ES-I3 (cell line): ENCODE results near the gene PCYT1B.

ENCODE experiments used
- H3K36me3 ChIP-seq: 2 replicates; pipeline ENCODE4 v1.6.1; 2013; ENCODE audit warnings: mild to moderate bottlenecking, low read length, control low read depth, moderate library complexity; ENCODE audit not compliant: insufficient read depth
- H3K4me1 ChIP-seq: 2 replicates; pipeline ENCODE4 v1.6.1; 2013; ENCODE audit warnings: mild to moderate bottlenecking, control low read depth, low read length; ENCODE audit not compliant: insufficient read depth
- H3K9ac ChIP-seq: 2 replicates; pipeline ENCODE4 v1.6.1; 2013; ENCODE audit warnings: low read depth, mild to moderate bottlenecking, low read length, moderate library complexity
- H3K9me3 ChIP-seq: 2 replicates; pipeline ENCODE4 v1.6.1; 2013; ENCODE audit warnings: mild to moderate bottlenecking, low read length, moderate library complexity; ENCODE audit not compliant: control insufficient read depth, insufficient read depth

Gene PCYT1B

DNA sequence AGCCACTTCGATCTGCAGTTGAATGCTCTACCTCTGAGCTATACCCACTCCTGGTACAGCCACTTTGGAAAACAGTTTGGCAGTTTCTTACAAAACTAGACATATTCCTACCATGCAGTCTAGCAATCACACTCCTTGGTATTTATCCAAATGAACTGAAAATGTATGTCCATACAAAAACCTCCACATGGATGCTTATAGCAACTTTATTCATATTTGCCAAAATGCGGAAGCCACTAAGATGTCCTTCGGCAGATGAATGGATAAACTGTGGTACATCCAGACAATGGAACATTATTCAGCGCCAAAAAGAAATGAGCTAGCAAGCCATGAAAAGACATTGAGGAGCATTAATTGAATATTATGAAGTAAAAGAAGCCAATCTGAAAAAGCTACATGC, 45.3 kb downstream of the PCYT1B start:
- H3K36me3 ChIP-seq, result no peaks in the 10 kb centered on the region
- H3K9me3 ChIP-seq, result no peaks in the 10 kb centered on the region
- H3K9ac ChIP-seq, result no peak overlapping the region
- no peaks in the 10 kb centered on the region for H3K4me1 ChIP-seq

DNA sequence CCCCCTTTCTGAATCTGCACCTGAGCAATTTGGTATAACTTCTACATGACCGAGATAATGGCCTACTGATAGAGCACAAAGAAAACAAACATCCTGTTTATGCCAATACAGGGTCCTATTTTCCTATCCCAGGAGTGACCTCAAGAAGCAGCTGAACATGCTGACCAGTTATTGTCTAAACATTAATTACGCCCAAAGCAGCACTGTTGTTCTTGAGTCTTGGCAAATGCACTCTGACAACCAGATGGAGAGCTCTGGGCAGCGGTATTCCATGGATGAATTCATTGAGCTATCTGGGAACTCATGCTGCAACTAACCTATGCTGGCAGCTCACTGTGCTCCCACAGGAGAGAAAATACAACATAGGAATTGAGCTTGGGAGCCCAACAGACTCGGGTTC, 52.6 kb downstream of the PCYT1B start:
- no peaks in the 10 kb centered on the region for H3K36me3 ChIP-seq
- H3K4me1 ChIP-seq, result no peaks in the 10 kb centered on the region
- H3K9ac ChIP-seq, result no peak overlapping the region
- no peaks in the 10 kb centered on the region for H3K9me3 ChIP-seq

DNA sequence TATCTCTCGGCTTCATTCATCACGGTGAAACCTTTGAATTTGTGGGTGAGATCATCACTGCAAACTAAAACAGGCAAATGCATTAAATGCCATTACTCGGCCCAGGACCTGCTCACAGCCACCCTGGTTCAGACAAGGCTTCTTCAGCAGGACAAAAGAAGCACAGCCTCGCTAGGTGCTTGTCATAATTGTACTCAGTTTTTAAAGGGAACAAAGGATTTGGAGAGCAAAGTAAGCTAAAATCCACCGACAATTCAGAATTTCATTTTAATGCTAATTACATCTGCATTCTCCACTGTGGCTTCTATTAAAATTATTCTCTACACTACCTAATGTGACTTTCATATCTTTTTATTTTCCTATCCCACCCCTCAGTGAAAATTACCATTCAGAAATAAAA, 57.0 kb downstream of the PCYT1B start:
- no peaks in the 10 kb centered on the region for H3K36me3 ChIP-seq
- H3K4me1 ChIP-seq, result no peaks in the 10 kb centered on the region
- no peaks in the 10 kb centered on the region for H3K9me3 ChIP-seq
- H3K9ac ChIP-seq, result no peak overlapping the region

- H3K9ac ChIP-seq, result no peak overlapping the region
- no peaks in the 10 kb centered on the region; the same call in 1 of the 2 replicates for H3K36me3 ChIP-seq
- H3K9me3 ChIP-seq, result no peaks in the 10 kb centered on the region
- no peaks in the 10 kb centered on the region for H3K4me1 ChIP-seq
These were observed 70.1 kb downstream of the PCYT1B start for GRCh38 chrX:24577091-24577490.

- Histone ChIP-seq H3K36me3 (no peaks in the 10 kb centered on the region; the same call in 1 of the 2 replicates), H3K9me3 (no peaks in the 10 kb centered on the region), H3K9ac (no peak overlapping the region), H3K4me1 (no peaks in the 10 kb centered on the region)
These were observed 71.7 kb downstream of the PCYT1B start for GRCh38 chrX:24575496-24575895.

- H3K9ac ChIP-seq, result no peak overlapping the region
- no peaks in the 10 kb centered on the region; the same call in 1 of the 2 replicates for H3K36me3 ChIP-seq
These were observed 72.4 kb downstream of the PCYT1B start for GRCh38 chrX:24574743-24575142.

DNA sequence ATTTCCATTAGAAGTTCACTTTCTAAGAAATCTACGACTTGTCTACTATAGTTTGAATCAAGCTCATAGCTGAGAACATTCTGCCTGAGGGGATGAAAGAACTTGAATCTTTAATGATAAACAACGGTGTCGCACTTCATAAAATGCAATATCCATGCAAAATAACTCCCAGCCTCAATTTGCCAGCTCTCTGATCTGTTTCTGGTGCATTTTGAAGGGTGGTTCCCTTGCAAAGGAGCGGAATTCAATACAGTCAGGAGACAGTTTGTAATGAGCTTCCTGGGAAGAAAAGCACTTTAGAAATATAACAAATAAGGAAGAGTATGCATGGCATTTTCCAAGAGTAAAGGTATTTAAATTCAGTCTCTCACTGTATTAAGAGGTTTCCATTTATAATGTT, 80.0 kb downstream of the PCYT1B start:
- Histone ChIP-seq H3K9ac (no peak overlapping the region), H3K36me3 (no peaks in the 10 kb centered on the region), H3K4me1 (no peaks in the 10 kb centered on the region), H3K9me3 (no peaks in the 10 kb centered on the region)

More at GRCh38 chrX:24574743-24575142, 72.4 kb downstream of the PCYT1B start:
- no peaks in the 10 kb centered on the region for H3K9me3 ChIP-seq
- H3K4me1 ChIP-seq, result no peaks in the 10 kb centered on the region

- no peak overlapping the region for H3K9ac ChIP-seq
- no peaks in the 10 kb centered on the region for H3K4me1 ChIP-seq
- H3K36me3 ChIP-seq, result no peaks in the 10 kb centered on the region
- H3K9me3 ChIP-seq, result no peaks in the 10 kb centered on the region
These were observed 80.9 kb downstream of the PCYT1B start for GRCh38 chrX:24566240-24566639.

GRCh38 chrX:24563291-24564010, 83.7 kb downstream of the PCYT1B start:
- no peak overlapping the region for H3K9ac ChIP-seq
- H3K4me1 ChIP-seq, result no peaks in the 10 kb centered on the region
- H3K36me3 ChIP-seq, result peaks cover 3% of the 10 kb centered on the region; the same call in 1 of the 2 replicates
- H3K9me3 ChIP-seq, result no peaks in the 10 kb centered on the region

DNA sequence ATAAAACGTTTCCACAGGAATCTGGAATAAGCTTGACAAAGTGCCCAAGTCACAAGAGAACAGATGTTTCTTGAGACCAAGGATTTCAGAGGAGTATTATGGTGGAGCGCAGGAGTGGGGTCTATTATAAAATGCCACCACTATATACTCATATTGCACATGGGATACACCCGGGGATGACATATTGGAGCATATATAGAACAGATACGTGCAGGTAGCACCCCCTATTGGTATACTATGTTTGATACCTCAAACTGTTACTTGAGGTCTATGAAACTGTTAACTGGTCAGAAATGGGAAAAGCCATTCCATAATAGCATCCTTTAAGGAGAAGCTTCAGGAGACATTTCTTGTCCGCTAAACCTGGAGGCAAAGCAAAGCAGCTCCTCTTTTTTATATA, 86.0 kb downstream of the PCYT1B start:
- no peaks in the 10 kb centered on the region for H3K4me1 ChIP-seq
- no peak overlapping the region for H3K9ac ChIP-seq
- H3K36me3 ChIP-seq, result peaks cover 3% of the 10 kb centered on the region; the same call in 1 of the 2 replicates
- no peaks in the 10 kb centered on the region for H3K9me3 ChIP-seq

DNA sequence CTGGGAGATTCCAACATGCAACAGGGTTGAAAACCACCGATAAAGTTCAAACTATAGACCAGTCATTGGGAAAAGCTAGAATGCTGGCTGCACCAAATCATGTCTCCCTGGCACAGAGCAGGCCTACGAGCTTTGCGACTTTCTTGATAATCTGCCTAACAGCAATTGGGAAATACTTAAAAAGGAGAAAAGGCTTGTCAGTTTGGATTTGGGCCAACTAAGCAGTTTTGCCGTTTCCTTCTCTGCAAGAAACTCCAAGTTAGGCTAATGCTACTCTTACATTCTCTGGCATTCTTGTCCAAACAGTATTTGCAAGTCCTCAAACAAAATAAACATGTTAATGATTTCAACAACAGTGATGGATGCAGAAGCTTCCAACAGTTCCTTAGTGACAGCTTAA, 94.1 kb downstream of the PCYT1B start:
- Histone ChIP-seq H3K36me3 (no peaks in the 10 kb centered on the region), H3K9me3 (no peaks in the 10 kb centered on the region), H3K9ac (no peak overlapping the region), H3K4me1 (no peaks in the 10 kb centered on the region)

DNA sequence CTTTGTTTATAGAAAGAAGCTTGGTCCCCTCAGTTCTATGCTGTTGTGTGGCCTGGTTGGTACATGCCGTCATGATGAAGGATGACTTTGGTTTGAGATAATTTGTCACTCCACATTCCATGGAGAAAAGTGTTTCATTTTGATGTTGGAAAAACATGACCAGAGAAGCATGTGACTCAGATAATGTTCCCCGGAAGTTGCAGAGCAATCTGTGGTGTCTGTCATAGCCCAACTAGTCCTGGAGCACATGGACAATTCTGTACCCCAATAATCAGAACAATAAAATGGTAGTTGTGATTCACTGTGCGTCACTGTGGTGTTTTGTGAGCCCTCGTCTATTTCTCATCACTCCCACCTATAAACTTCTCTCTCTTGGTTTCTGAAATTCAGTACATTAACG, 97.0 kb downstream of the PCYT1B start:
- Histone ChIP-seq H3K9ac (no peak overlapping the region), H3K4me1 (no peaks in the 10 kb centered on the region), H3K9me3 (no peaks in the 10 kb centered on the region), H3K36me3 (no peaks in the 10 kb centered on the region)

DNA sequence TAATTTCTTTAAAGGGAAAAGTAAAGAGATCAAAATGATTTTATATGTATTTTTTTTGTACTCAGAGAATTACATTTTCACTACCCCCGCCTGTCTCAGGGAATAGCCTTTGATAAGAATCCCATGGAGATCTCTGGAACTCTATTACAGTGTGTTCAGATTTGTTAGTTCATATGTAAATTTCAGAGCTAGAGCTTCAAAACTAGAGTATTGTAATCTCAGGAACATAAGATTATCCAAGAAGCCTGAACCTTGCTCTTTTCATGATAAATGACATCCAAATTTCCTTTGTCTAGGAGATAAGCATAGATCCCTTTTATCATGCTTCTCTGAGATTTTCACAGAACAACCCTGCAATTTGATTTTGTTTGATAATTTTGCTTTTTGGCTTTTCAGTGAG, 99.2 kb downstream of the PCYT1B start:
- no peaks in the 10 kb centered on the region for H3K4me1 ChIP-seq
- no peak overlapping the region for H3K9ac ChIP-seq
- H3K9me3 ChIP-seq, result no peaks in the 10 kb centered on the region
- H3K36me3 ChIP-seq, result peaks cover 4% of the 10 kb centered on the region; the same call in 1 of the 2 replicates

DNA sequence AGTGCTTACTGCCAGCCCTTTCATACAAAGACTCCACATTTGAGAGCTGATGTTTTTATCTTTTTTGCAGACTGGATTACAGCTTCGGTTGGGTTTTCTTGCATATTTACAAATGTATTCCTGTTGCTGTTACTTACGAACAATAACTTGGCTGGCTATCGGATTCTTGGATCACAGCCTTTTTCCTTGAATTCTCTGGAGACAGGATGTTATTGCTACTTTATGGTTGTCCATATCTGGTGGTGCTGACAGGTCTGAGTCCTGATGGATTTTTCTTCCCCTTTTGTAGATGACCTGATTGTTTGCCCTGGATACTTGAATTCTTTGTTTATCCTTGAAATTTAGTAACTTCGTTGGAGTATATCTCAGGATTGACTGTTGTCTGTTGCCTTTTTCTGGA, 104.4 kb downstream of the PCYT1B start:
- H3K36me3 ChIP-seq, result peaks cover 4% of the 10 kb centered on the region; the same call in 1 of the 2 replicates
- H3K9ac ChIP-seq, result no peak overlapping the region
- no peaks in the 10 kb centered on the region for H3K9me3 ChIP-seq
- H3K4me1 ChIP-seq, result no peaks in the 10 kb centered on the region

- Histone ChIP-seq H3K9me3 (no peaks in the 10 kb centered on the region), H3K4me1 (no peaks in the 10 kb centered on the region), H3K9ac (no peak overlapping the region), H3K36me3 (peaks cover 1% of the 10 kb centered on the region)
These were observed 110.6 kb downstream of the PCYT1B start for GRCh38 chrX:24536551-24536950.
